ENCODE results near the gene CLEC2L. TPM values are rescaled to one million over a fixed set of nuclear protein-coding genes. Genes with fewer than 3 reads are reported as not detected.

CLEC2L gene
- not detected for total RNA-seq

DNA sequence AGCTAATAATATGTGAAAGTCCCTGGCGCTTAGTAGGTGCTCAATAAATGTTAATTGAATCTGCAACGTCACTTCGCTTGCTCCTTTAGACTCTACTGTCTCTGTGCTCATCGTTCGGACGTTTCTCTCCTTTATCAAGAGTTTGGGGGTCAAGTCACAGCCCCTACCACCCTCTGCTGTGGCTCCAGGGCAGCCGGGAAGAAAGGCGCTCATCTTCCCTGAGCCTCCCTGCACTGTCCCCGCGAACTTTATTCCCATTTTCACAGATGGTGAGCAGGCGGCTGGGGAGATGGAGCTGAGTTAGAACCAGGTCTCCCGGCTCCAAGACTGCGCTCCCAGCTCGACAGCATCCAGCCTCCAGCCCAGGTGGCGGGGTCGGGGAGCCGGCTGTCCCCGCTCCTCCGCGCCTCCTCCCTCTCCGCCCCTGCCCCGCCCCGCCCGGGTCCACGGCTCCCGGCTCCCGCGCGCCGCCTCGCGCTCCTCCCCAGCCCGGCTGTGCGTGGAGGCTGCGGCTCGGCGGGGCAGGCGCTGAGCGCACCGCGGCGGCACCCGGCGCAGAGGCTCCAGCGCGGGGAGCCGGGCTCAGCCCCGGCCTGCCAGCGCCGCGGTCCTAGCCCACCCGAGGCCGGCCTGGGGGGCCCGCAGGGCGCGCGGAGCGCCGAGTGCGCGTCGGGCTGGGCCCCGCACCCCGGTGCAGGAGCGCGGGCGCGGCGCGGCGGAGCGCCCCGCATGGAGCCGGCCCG is at the start of gene CLEC2L:
Gene CLEC2L, plus strand, starts transcription at position 487 of the 743 bp plus-strand sequence. Its CDS starts 243 bp downstream, at position 730.
- Mint-ChIP-seq H3K9me3 (no peaks in the 10 kb centered on the region), H3K27ac (no peak within 1 kb of the TSS), H3K36me3 (ENCODE audit: insufficient read depth in 2 of 2) (peaks cover 1 to 4% of the 10 kb centered on the region in 2 donors), H3K4me3 (peak within 1 kb of the TSS; percentile 50 to 54), H3K27me3 (ENCODE audit: low read depth) (peaks cover 52% of the 10 kb centered on the region), H3K4me1 (ENCODE audit: low read depth) (peaks cover 7% of the 10 kb centered on the region)
- peak; percentile 59 to 61 for ATAC-seq (replicated peaks in 1 of 2)
- DNase-seq, result peak in 1 of 2 donors; percentile 31

GRCh38 chr7:139476139-139476538 is 47.3 kb upstream of the CLEC2L start:
- Mint-ChIP-seq H3K36me3 (ENCODE audit: insufficient read depth in 2 of 2) (peaks cover 4 to 6% of the 10 kb centered on the region in 2 donors), H3K9me3 (peaks cover 3 to 4% of the 10 kb centered on the region in 2 donors), H3K27ac (no peak overlapping the region), H3K27me3 (ENCODE audit: low read depth) (no peaks in the 10 kb centered on the region), H3K4me1 (ENCODE audit: low read depth) (no peaks in the 10 kb centered on the region), H3K4me3 (no peak overlapping the region)
- DNase-seq (no peak), ATAC-seq (replicated peaks in 1 of 2) (no peak)

GRCh38 chr7:139476891-139477290 is 46.6 kb upstream of the CLEC2L start:
- no peak for DNase-seq
- no peaks in the 10 kb centered on the region for H3K4me1 Mint-ChIP-seq (ENCODE audit: low read depth)
- H3K27me3 Mint-ChIP-seq (ENCODE audit: low read depth), result peaks cover 6% of the 10 kb centered on the region
- H3K36me3 Mint-ChIP-seq (ENCODE audit: insufficient read depth in 2 of 2), result peaks cover 4 to 6% of the 10 kb centered on the region in 2 donors
- ATAC-seq (replicated peaks in 1 of 2), result no peak
- H3K9me3 Mint-ChIP-seq, result peaks cover 3 to 4% of the 10 kb centered on the region in 2 donors
- no peak overlapping the region for H3K4me3 Mint-ChIP-seq
- H3K27ac Mint-ChIP-seq, result no peak overlapping the region

- no peak for ATAC-seq (replicated peaks in 1 of 2)
- Mint-ChIP-seq H3K27me3 (ENCODE audit: low read depth) (peaks cover 15% of the 10 kb centered on the region), H3K36me3 (ENCODE audit: insufficient read depth in 2 of 2) (no peaks in the 10 kb centered on the region), H3K9me3 (no peaks in the 10 kb centered on the region), H3K4me1 (ENCODE audit: low read depth) (no peaks in the 10 kb centered on the region), H3K4me3 (no peak overlapping the region), H3K27ac (no peak overlapping the region)
- DNase-seq, result no peak
These were observed 43.9 kb upstream of the CLEC2L start for GRCh38 chr7:139479620-139480019.

DNA sequence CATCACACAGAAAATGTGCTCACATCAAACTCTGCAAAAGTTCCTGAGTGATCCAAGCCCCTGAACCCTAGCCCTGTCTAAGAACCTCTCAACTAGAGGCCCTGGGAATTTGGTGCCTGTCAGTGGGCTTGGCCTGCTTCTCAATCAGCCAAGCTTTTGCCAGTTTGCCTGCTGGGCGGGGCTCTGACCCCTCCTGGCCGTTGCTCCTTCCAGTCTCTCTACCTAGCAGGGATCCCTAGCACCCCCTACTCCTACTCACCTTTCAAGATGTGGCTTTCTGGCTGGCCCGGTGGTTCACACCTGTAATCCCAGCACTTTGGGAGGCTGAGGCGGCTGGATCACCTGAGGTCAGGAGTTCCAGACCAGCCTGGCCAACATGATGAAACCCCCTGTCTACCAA is 42.1 kb upstream of the CLEC2L start:
- no peak overlapping the region for H3K27ac Mint-ChIP-seq
- no peak overlapping the region for H3K4me3 Mint-ChIP-seq
- DNase-seq, result no peak
- H3K4me1 Mint-ChIP-seq (ENCODE audit: low read depth), result no peaks in the 10 kb centered on the region
- H3K36me3 Mint-ChIP-seq (ENCODE audit: insufficient read depth in 2 of 2), result no peaks in the 10 kb centered on the region
- ATAC-seq (replicated peaks in 1 of 2), result no peak
- peaks cover 22% of the 10 kb centered on the region for H3K27me3 Mint-ChIP-seq (ENCODE audit: low read depth)
- no peaks in the 10 kb centered on the region for H3K9me3 Mint-ChIP-seq

DNA sequence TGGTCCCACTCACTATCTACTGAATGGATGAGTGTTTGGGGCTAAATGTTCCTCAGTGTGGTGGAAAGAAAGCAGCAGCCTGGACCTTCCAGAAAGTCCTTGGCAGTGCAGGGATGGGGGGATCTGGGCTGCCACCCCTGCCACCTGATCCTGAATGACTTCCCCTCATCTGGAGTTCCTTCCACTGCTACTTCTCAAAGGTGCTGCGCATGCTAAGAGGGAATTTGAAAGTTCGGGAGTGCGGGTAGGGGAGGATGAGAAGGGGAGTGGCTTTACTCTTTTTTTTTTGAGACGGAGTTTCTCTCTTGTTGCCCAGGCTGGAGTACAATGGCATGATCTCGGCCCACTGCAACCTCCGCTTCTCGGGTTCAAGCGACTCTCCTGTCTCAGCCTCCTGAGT is 41.4 kb upstream of the CLEC2L start:
- Mint-ChIP-seq H3K27me3 (ENCODE audit: low read depth) (peaks cover 27% of the 10 kb centered on the region), H3K36me3 (ENCODE audit: insufficient read depth in 2 of 2) (no peaks in the 10 kb centered on the region), H3K9me3 (no peaks in the 10 kb centered on the region), H3K4me1 (ENCODE audit: low read depth) (no peaks in the 10 kb centered on the region), H3K4me3 (peak overlapping the region in 1 of 2 donors; percentile 56), H3K27ac (no peak overlapping the region)
- no peak for ATAC-seq (replicated peaks in 1 of 2)
- no peak for DNase-seq

DNA sequence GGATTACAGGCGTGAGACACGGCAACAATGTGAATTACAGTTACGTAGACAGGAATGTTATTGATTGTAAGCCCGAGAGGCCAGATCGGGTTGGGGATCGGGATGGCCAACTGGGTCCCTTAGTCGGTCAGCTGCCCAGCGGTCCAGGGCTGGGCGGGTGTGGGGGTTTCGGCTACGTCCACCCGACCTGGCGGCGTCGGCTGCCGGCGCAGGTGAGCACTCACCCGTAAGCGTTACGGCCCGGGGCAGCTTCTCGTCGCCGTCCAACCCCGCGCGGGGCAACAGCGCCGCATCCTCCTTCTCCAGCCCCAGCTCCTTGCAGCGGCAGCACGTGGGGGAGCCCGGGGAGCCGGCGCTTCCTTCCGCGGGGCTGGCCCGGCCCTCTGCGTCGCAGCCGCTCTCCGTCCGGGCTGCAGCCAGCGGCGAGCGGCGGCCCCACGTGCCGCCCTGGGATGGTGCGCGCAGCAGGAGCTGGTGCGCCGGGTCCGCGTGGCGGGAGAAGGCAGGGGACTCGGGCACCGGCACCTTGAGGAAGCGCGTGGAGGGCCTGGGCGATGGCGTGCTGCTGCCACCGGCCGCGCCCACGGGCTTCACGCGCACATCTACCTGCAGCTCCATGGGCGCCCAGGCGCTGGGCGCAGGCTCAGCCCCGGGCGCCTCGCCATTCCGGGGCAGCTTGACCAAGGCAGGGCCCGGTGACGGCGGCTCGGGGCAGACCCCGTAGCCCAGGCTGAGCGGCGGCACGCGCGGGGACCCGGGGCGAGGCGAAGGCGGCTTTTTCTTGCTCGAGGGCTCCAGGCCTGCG is 40.6 kb upstream of the CLEC2L start:
- DNase-seq (peak; percentile 29 to 32), ATAC-seq (replicated peaks in 1 of 2) (peak; percentile 50 to 52)
- no peaks in the 10 kb centered on the region for H3K9me3 Mint-ChIP-seq
- no peaks in the 10 kb centered on the region for H3K36me3 Mint-ChIP-seq (ENCODE audit: insufficient read depth in 2 of 2)
- no peaks in the 10 kb centered on the region for H3K4me1 Mint-ChIP-seq (ENCODE audit: low read depth)
- H3K4me3 Mint-ChIP-seq, result peak overlapping the region in 1 of 2 donors; percentile 70
- H3K27me3 Mint-ChIP-seq (ENCODE audit: low read depth), result peaks cover 35% of the 10 kb centered on the region
- H3K27ac Mint-ChIP-seq, result no peak overlapping the region

- Mint-ChIP-seq H3K27ac (no peak overlapping the region), H3K27me3 (ENCODE audit: low read depth) (peaks cover 29% of the 10 kb centered on the region), H3K36me3 (ENCODE audit: insufficient read depth in 2 of 2) (peaks cover 0 to 2% of the 10 kb centered on the region in 2 donors), H3K4me3 (no peak overlapping the region), H3K9me3 (peaks cover 0 to 3% of the 10 kb centered on the region in 2 donors), H3K4me1 (ENCODE audit: low read depth) (no peaks in the 10 kb centered on the region)
- no peak for ATAC-seq (replicated peaks in 1 of 2)
- no peak for DNase-seq
These were observed 36.0 kb upstream of the CLEC2L start for GRCh38 chr7:139487366-139488080.

- Mint-ChIP-seq H3K4me3 (no peak overlapping the region), H3K9me3 (peaks cover 4 to 8% of the 10 kb centered on the region in 2 donors), H3K36me3 (ENCODE audit: insufficient read depth in 2 of 2) (peaks cover 0 to 2% of the 10 kb centered on the region in 2 donors), H3K4me1 (ENCODE audit: low read depth) (no peaks in the 10 kb centered on the region), H3K27ac (peak overlapping the region; percentile 44), H3K27me3 (ENCODE audit: low read depth) (peaks cover 29% of the 10 kb centered on the region)
- ATAC-seq (replicated peaks in 1 of 2), result no peak
- no peak for DNase-seq
These were observed 34.7 kb upstream of the CLEC2L start for GRCh38 chr7:139488810-139489209.

- H3K4me3 Mint-ChIP-seq, result no peak overlapping the region
- peaks cover 0 to 2% of the 10 kb centered on the region in 2 donors for H3K36me3 Mint-ChIP-seq (ENCODE audit: insufficient read depth in 2 of 2)
- DNase-seq (no peak), ATAC-seq (replicated peaks in 1 of 2) (no peak)
- peaks cover 9% of the 10 kb centered on the region for H3K4me1 Mint-ChIP-seq (ENCODE audit: low read depth)
- H3K9me3 Mint-ChIP-seq, result peaks cover 4 to 8% of the 10 kb centered on the region in 2 donors
- no peak overlapping the region for H3K27ac Mint-ChIP-seq
- peaks cover 21% of the 10 kb centered on the region for H3K27me3 Mint-ChIP-seq (ENCODE audit: low read depth)
These were observed 33.4 kb upstream of the CLEC2L start for GRCh38 chr7:139490130-139490529.

DNA sequence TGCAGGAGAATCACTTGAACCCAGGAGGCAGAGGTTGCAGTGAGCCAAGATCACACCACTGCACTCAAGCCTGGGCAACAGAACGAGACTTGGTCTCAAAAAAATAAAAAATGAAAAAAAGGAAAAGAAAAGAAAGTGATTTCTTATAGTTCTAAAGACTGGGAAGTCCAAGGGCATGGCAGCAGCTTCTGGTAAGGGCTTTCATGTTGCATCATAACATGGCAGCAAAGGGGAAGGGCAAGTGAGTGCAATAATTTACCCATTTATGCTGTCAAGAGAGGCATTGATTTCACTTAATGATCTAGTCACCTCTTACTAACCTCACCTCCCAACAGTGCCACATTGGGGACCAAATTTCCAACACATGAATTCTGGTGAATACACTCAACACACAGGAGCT is 31.2 kb upstream of the CLEC2L start:
- Mint-ChIP-seq H3K27me3 (ENCODE audit: low read depth) (peaks cover 12% of the 10 kb centered on the region), H3K9me3 (peaks cover 4 to 8% of the 10 kb centered on the region in 2 donors), H3K4me3 (no peak overlapping the region), H3K36me3 (ENCODE audit: insufficient read depth in 2 of 2) (peaks cover 0 to 2% of the 10 kb centered on the region in 2 donors), H3K4me1 (ENCODE audit: low read depth) (peaks cover 15% of the 10 kb centered on the region), H3K27ac (no peak overlapping the region)
- no peak for DNase-seq
- ATAC-seq (replicated peaks in 1 of 2), result no peak

DNA sequence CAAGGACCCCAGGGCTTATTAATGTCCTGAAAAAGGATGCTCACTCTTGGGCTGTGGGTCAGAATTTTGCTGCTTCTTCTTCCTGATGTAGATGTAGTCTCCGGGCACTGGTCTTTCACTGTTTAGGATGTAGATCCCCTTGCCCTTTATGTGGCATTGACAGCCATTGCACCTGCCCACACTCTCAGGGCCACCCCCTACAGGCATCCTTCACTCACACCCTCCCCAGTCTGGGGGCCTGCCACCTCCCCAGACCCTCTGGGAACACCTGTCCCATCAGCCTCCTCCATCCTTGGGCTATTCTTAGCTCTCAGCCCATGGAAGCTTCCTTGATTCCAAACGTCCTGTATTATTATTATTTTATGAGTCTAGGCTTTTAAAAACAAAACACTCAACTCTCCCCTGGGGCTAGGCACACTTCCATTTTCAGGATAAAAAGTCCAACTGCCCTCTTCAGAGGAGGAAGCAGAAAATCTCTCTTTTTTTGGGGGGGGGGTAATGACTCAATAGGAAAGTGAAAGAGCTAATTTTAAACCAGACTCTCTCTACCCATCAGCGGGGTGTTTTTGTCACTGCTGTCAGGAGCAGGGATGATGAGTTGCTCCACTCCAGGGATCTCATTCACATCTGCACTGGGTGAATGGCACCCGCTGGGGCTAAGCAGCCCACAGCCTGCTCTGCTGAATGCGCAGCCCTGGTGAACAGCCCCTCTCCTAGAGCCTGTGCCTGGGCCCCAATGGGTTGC is 28.5 kb upstream of the CLEC2L start:
- no peaks in the 10 kb centered on the region for H3K27me3 Mint-ChIP-seq (ENCODE audit: low read depth)
- H3K27ac Mint-ChIP-seq, result no peak overlapping the region
- no peak overlapping the region for H3K4me3 Mint-ChIP-seq
- peaks cover 18% of the 10 kb centered on the region for H3K4me1 Mint-ChIP-seq (ENCODE audit: low read depth)
- H3K36me3 Mint-ChIP-seq (ENCODE audit: insufficient read depth in 2 of 2), result peaks cover 0 to 2% of the 10 kb centered on the region in 2 donors
- peak; percentile 13 to 14 for DNase-seq
- peaks cover 4 to 8% of the 10 kb centered on the region in 2 donors for H3K9me3 Mint-ChIP-seq
- ATAC-seq (replicated peaks in 1 of 2), result peak; percentile 75 to 83
